Measurements from ENCODE around the gene DUSP21. TPM values are rescaled to one million over a fixed set of nuclear protein-coding genes. Genes with fewer than 3 reads are reported as not detected.

DUSP21 gene
- total RNA-seq, 1 experiment from 2014 or later, result not detected

GRCh38 chrX:44844204-44844603 lies 383 bp downstream of the DUSP21 start:
- ChIA-PET RAD21 (ENCODE audit: low non-redundant PET in 1 of 2, low total read pairs in 2 of 2, uncharacterized antibody in 2 of 2, unreplicated experiment in 2 of 2) (no interaction called here), CTCF (no interaction called here), POLR2A (no interaction called here)
- no peak overlapping the region for H3K9ac ChIP-seq (ENCODE audit: low read length)
- BruUV-seq (replicated peaks), result no TSS peak
- no peaks in the 10 kb centered on the region for H3K4me1 ChIP-seq (ENCODE audit: control insufficient read depth in 1 of 2, insufficient read depth in 2 of 2, low read length in 2 of 2)
- no peaks in the 10 kb centered on the region for H3K9me3 ChIP-seq (ENCODE audit: control insufficient read depth in 1 of 2, insufficient read depth in 1 of 2, low read depth in 1 of 2, low read length in 2 of 2)
- TF ChIP-seq TCF7L2 (IDR thresholded peaks at IDR 0.05; ENCODE audit: borderline replicate concordance, extremely low read depth, insufficient read depth, insufficient read length) (no peak), EZH2 (IDR thresholded peaks at IDR 0.05) (no peak), SP1 (IDR thresholded peaks at IDR 0.05; ENCODE audit: low read depth) (no peak), YY1 (IDR thresholded peaks at IDR 0.05; ENCODE audit: extremely low read depth, insufficient replicate concordance, low read depth, low read length) (no peak), POLR2AphosphoS5 (IDR thresholded peaks at IDR 0.05; ENCODE audit: low read depth, low read length) (no peak), ZNF274 (IDR thresholded peaks at IDR 0.05; ENCODE audit: low read depth, low read length) (no peak), CEBPB (IDR thresholded peaks at IDR 0.05; ENCODE audit: low read depth) (no peak), ZFX (IDR thresholded peaks at IDR 0.05) (no peak), CBX3 (IDR thresholded peaks at IDR 0.05; ENCODE audit: low read depth) (no peak), REST (IDR thresholded peaks at IDR 0.05; ENCODE audit: low read depth) (no peak), RAD21 (IDR thresholded peaks at IDR 0.05; ENCODE audit: low read depth) (no peak), ATF3 (IDR thresholded peaks at IDR 0.05) (no peak), POLR2A (IDR thresholded peaks at IDR 0.05; ENCODE audit: borderline replicate concordance, extremely low read depth, insufficient read depth, insufficient read length) (no peak), CTCF (IDR thresholded peaks at IDR 0.05 in 2 of 3, conservative IDR thresholded peaks at IDR 0.05 in 1 of 3; ENCODE audit: borderline replicate concordance in 1 of 3, insufficient read depth in 1 of 3, low read depth in 2 of 3, low read length in 2 of 3) (no peak), ELF1 (IDR thresholded peaks at IDR 0.05; ENCODE audit: borderline replicate concordance, low read depth) (no peak), SRF (IDR thresholded peaks at IDR 0.05; ENCODE audit: low read depth) (no peak), ZBTB33 (IDR thresholded peaks at IDR 0.05; ENCODE audit: extremely low read depth, insufficient replicate concordance, low read length) (no peak), EGR1 (IDR thresholded peaks at IDR 0.05; ENCODE audit: low read depth) (no peak), FOSL1 (IDR thresholded peaks at IDR 0.05; ENCODE audit: low read depth) (no peak)
- TF ChIP-seq, protein P1, sequence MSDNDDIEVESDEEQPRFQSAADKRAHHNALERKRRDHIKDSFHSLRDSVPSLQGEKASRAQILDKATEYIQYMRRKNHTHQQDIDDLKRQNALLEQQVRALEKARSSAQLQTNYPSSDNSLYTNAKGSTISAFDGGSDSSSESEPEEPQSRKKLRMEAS (IDR thresholded peaks at IDR 0.05), result no peak
- ATAC-seq (no peak), DNase-seq (ENCODE audit: low read depth, low spot score) (no peak)
- no peaks in the 10 kb centered on the region for H4K20me1 ChIP-seq (ENCODE audit: insufficient read depth)
- no peaks in the 10 kb centered on the region for H3K27me3 ChIP-seq (ENCODE audit: insufficient read depth, low read length)
- no peak overlapping the region for H3K4me3 ChIP-seq (replicated peaks in 1 of 2; ENCODE audit: low read depth in 1 of 2, low read length in 2 of 2)
- no peak overlapping the region for H3K27ac ChIP-seq (ENCODE audit: low read depth, low read length)
- no peak overlapping the region for H2AFZ ChIP-seq (ENCODE audit: low read depth, low read length, poor library complexity, severe bottlenecking)
- no peaks in the 10 kb centered on the region for H3K9me2 ChIP-seq (ENCODE audit: insufficient read depth)
- H3K36me3 ChIP-seq (ENCODE audit: control insufficient read depth in 1 of 2, insufficient read depth in 2 of 2, low read length in 2 of 2), result no peaks in the 10 kb centered on the region
- intact Hi-C loops (cut with micrococcal nuclease), result no loop called here
- H3K79me2 ChIP-seq (ENCODE audit: insufficient read depth, low read length), result no peaks in the 10 kb centered on the region
- no peak overlapping the region for H3K4me2 ChIP-seq (ENCODE audit: low read length)

Data from HCT116 (cell line).